Stimulated activated CD8-positive, alpha-beta memory T cell treated with anti-CD3 and anti-CD28 coated beads, Interleukin-2, amount 100 ng/mL, for 1 hour (primary cell): Measurements from ENCODE around the gene IDUA.
"Not testable (repeated sequence)": the region's sequence is repeated elsewhere in the genome, so short reads cannot be mapped to it uniquely, and the experiment has no call there.

ENCODE experiments used
- DNase-seq, 2 donors: peaks; one replicate each; pipeline ENCODE4 v3.0.0-alpha.2; 2020; ENCODE audit warnings: low read depth in 2 of 2

The IDUA gene

DNA sequence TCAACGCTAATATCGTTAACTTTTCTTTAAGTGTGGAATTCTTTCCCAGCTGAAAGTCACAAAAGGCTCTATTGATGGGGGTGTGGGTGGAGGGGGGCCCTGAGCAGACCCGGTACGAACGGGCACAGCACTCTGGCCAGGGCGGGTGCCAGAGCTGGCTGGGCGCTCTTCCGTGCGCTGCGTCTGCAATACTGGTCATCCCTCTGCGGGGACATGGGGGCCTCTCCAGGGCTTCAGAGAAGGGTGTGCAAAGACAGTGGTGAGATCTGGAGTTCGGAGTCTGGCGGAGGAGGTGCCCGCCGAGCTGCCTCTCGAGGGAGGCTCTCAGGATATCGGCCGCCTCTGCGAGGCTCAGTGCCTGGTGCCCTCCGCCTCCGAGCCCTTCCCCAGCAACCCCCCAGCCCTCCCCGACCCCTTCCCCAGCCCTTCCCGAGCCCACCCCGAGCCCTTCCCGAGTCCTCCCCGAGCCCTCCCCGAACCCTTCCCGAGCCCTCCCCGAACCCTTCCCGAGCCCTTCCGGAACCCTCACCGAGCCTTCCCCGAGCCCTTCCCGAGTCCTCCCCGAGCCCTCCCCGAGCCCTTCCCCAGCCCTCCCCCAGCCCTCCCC, 58.9 kb downstream of the IDUA start:
- DNase-seq: no peak

DNA sequence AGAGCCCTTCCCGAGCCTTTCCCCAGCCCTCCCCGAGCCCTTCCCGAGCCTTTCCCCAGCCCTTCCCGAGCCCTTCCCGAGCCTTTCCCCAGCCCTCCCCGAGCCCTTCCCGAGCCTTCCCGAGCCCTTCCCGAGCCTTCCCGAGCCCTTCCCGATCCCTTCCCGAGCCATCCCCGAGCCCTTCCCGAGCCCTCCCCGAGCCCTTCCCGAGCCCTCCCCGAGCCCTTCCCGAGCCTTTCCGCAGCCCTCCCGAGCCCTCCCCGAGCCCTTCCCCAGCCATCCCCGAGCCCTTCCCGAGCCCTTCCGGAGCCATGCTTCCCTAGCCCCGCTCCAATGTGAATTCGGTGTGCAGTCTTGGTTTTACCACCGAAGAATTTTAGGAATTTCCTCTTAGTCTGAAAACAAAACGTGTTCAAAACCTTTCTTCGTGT, 59.8 kb downstream of the IDUA start:
- DNase-seq: not testable (repeated sequence)

DNA sequence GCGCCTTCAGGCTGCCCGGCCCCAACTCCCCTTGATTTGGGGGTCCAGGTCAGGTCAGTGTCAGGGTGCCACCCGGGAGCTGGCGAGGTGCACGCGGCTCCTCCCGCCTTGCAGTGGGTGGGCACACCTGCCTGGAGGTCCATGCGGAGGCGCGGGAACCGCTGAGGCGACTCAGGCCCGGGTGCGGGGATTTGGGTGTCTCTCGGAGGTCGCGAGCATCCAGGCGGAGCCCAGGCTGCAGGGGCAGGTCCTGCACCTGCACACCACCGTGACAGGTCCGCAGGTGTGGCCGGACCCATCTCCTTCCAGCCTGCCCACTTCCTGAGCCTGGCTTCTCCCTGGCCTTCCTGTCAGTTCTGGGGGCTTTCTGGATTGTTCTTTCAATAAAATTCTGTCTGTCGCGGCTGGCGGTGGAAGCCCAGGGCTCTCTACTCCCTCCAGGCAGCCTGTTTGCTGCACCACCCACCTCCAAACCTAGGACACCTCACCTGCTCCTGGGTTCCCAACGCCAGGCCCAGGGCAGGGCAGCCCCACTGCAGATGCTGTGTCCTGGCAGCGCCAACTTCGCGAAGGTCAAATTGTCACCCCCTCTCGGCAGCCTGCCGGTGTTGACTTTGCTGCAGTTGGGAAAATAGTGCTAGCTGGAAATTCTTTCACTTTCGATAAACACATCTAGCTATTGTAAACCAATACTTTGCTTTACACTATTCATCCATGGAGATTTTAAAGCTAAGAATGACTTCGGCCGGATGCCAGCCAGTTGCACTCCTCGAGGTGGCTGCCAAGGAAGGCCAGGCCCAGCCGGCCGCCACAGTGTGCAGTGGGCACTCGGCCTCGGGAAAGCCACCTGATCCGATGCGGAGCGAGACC, 60.5 kb downstream of the IDUA start:
- DNase-seq: no peak

DNA sequence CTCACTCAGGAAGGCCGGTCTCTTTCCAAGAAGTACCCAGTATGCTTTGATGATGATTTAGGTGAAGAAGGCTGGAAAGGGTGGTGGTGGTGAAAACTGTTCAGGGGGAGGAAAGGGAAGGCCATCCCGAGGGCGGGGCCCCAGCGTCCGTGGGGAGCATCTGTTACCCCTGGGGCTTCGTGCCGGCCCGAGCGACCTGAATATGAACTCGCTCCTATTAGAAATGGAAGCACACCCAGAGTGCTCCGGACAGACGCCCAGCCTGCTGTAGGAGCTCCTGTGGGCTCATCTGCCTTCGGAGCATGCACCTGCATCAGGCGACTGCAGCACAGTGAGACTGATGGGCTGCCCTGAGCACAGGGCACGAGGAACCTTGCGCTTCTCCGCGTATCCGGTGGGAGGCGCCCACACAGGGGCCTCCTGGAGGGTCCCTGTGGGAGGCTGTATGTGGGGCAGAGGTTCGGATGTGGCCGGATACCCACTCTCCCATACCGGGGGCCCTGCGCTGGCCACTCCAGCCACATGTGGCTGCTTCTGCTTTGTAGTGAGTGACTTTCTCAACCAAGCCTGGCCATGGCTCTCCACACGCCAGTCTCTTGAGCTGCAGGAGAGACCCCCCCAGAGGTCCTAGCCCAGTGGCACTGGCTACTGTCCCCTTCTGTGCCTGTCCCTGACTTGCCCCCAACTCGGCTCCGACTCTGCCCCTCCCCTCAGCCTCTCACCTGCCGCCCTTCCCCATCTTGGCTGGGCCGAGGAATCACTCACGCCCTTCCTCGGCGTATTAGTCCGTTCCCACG, 61.3 kb downstream of the IDUA start:
- no peak for DNase-seq

DNA sequence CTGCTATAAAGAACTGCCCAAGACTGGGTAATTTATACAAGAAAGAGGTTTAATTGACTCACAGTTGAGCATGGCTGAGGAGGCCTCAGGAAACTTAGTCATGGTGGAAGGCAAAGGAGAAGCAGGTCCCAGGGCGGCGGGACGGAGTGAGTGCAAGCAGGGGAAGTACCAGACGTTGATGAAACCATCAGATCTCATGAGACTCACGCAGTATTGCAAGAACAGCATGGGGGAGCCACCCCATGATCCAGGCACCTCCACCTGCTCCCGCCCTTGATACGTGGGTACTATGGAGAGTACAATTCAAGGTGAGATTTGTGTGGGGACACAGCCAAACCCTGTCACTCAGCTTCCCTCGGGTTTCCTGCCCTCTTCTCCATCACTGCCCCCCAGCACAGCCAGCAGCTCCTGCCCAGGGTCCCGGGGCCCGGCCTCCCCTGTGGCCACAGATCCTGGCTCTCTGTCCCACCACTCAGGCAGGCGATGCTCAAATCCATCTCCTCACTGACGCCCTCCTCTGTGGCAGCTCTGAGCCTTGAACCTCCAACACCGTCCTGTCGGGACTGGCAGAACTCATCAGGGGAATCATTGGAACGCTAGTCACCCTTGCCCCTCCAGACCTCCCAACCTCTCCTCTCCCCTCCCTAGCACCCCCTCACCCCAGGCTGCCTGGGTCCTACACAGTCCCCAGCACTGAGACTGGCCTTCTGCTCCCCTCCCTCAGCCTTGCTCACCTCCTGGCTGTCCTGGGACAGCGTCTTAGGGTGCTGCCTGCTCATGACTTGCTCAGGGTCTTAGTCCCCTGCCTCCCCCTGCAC, 62.1 kb downstream of the IDUA start:
- no peak for DNase-seq

DNA sequence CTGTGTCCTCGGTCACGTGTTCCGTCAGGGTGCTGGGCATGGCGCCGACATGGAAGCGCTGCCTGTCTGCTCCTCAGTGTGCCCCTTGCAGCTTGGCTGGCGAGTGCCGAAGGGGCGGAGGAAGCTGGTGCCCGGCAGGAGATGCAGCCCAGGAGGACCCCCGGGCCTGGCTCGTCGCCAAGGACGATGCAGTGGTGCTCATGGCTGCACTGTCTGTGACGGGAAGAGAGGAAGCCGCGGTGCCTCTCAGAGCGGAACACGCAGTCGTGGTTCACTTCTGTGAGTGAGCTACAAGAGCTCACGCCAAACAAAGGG, 62.7 kb downstream of the IDUA start:
- DNase-seq: no peak

DNA sequence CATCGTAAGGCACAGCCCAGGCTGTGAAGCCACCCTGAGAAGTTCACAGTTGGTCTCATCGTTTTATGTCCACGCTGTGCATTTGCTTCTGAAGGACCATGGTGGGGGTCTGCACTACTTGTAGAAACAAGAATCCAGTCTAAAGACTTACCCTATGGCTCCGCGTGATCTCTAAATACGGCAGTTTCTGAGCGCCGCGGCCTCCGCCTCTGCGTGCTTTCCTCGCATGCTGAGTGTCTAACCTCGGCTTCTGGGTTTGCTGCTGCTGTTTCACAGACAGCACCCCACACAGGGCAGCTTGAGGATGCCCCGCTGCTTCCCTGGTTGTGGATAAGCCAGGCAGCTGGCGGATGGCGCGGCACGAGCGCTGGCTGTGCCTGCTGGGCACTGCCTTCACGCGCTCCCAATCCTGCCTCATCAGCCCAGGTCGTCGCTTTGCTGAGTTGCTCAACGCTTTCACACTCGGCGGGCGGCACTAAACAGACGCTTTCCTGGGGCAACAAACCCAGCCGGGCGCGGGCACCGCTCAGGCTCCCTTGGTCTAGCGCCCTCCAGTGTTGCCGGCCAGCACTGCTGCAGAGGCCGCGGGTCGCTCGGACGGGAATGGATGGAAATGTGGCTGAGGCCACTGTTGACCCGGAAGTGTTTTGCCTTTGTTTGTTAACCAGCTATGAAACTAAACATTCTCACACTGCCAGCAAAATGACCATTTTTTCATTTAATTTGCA, 63.8 kb downstream of the IDUA start:
- DNase-seq: no peak

DNA sequence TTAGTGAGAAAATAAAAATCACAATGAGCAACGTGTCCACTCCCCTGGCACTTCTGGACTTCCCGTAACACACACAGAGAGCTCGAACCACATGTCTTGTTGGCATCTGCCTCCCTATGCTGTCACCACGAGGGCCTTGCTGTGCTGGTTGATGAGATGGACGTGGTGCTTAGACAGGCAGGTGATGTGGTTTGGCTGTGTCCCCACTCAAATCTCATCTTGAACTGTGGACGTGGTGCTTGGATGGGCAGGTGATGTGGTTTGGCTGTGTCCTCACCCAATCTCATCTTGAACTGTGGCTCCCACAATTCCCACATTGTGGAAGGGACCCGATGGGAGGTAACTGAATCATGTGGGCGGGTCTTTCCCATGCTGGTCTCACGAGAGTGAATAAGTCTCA, 64.6 kb downstream of the IDUA start:
- DNase-seq: no peak

DNA sequence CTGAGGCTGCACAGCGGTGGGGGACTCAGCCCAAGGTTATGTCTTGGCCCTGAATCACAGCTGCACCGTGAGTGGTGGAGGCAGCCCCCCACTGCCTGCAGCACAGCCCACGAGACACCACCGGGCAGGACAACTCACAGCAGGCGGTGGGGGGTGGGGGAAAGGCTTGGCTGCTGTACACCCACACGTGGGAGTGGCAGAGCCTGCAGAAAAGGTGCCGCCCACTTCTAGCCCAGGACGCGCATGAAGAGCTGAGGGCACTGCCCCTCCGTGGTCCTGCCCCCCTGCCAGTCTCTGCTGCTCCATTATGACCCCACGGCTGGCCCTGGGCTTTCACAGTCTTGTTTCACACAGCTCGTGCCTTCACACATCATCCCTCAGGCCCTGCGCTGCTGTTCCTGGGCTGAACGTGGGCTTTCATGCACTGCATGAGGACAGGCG, 65.4 kb downstream of the IDUA start:
- no peak for DNase-seq

DNA sequence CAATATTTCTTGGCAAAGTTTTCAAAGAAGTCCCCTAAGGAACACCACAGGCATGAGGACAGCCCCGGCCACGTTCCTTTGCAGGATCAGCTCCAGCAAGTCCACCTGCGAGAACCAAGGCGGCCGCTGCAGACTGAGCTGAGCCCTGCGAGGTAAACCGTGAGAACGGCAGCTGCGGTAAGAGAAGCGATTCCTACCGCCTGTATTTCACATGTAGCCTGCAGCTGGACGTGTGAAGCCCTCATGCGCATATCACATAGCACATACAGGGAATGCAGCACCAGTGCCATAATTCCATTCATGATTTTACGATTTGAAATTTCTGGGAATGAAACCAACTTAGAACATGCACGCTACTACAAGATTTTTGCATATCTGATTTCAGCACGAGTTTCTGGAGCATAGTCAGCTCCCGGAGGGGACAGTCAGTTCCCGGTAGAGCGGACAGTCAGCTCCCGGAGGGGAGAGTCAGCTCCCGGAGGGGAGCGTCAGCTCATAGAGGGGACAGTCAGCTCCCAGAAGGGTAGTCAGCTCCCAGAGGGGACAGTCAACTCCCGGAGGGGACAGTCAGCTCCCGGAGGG, 66.3 kb downstream of the IDUA start:
- no peak for DNase-seq

DNA sequence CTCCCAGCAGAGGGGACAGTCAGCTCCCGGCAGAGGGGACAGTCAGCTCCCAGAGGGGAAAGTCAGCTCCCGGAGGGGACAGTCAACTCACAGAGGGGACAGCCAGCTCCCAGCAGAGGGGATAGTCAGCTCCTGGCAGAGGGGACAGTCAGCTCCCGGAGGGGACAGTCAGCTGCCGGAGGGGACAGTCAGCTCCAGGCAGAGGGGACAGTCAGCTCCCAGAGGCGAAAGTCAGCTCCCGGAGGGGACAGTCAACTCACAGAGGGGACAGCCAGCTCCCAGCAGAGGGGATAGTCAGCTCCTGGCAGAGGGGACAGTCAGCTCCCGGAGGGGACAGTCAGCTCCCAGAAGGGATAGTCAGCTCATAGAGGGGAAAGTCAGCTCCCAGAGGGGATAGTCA, 67.0 kb downstream of the IDUA start:
- not testable (repeated sequence) for DNase-seq
